Measurements from ENCODE around the gene RALGPS2.

DNA sequence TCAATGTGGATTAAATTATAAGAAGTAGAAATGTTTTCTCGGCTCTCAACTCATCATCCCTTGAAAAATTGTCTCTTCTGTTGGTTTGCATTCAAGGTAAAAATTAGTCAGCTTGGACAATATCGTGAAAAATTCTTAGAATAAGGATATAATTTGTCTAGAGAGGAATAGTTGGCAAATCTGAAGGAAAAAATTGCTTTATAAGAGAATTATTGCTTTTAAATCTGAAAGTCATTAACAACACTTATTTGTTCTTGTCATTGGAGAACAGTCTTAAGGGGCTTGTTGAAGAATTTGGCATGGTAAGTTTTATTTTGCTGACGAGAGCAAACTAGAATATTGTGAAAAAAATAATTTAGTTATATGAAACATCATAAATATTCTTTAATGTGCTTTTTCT, 119.4 kb downstream of the RALGPS2 start:
- TF ChIP-seq EZH2phosphoT487 (IDR thresholded peaks at IDR 0.05; ENCODE audit: insufficient read depth, low read depth) (no peak), EZH2 (IDR thresholded peaks at IDR 0.05; ENCODE audit: insufficient read depth, poor library complexity, severe bottlenecking) (no peak)
